Endothelial cell of umbilical vein (primary cell): ENCODE measurements around the gene LMX1A. TPM values are rescaled to one million over a fixed set of nuclear protein-coding genes. Genes with fewer than 3 reads are reported as not detected.

Experiments used
- BruUV-seq: library from RNA; stranded (reverse); fragments of 400-500 nt; replicated peaks from 2 replicates; lab custom pipeline; 2021; lab: Mats Ljungman, UMichigan
- CTCF ChIA-PET: fragments of 300-600, 350-600 bp; sonication (Branson Sonifier 250); formaldehyde crosslinking; loops from one replicate; lab custom pipeline; 2021; ENCODE audit warnings: antibody characterized with exemption, inconsistent platforms; lab: Charles Lee
- POLR2A ChIA-PET: fragments of 300-600, 350-600 bp; sonication (Branson Sonifier 250); formaldehyde crosslinking; loops from one replicate; lab custom pipeline; 2021; ENCODE audit warnings: antibody characterized with exemption, inconsistent platforms; lab: Charles Lee
- DNase-seq: peaks from one replicate; pipeline ENCODE4 v3.0.0-alpha.2; 2011; ENCODE audit warnings: low read depth, low spot score
- FAIRE-seq: peaks from 2 replicates; lab custom pipeline; 2011; peaks lifted over from hg19 to GRCh38; lab: Jason Lieb, UNC
- H2AFZ ChIP-seq: 2 replicates; pipeline ENCODE4 v1.6.0; 2012; ENCODE audit warnings: low read depth, low read length, control low read depth, inconsistent platforms
- H3K27ac ChIP-seq: 2 replicates; pipeline ENCODE4 v1.5.1; 2011; ENCODE audit warnings: low read depth, mild to moderate bottlenecking, control low read depth, low read length, moderate library complexity; ENCODE audit not compliant: insufficient read depth
- H3K27me3 ChIP-seq, 2 experiments: 2 replicates each; pipeline versions ENCODE4 v1.6.0 to v1.6.1; 2011; ENCODE audit warnings: low read length in 2 of 2, mixed read lengths in 1 of 2; ENCODE audit not compliant: control insufficient read depth in 2 of 2, insufficient read depth in 2 of 2
- H3K36me3 ChIP-seq, 2 experiments: 2 replicates in 1 of 2; 3 replicates in 1 of 2; pipeline ENCODE4 v1.5.1; 2011; ENCODE audit warnings: low read length in 2 of 2, mild to moderate bottlenecking in 1 of 2, moderate library complexity in 1 of 2; ENCODE audit not compliant: control insufficient read depth in 2 of 2, insufficient read depth in 2 of 2; ENCODE audit errors: extremely low read depth in 1 of 2
- H3K4me1 ChIP-seq: 3 replicates; pipeline ENCODE4 v1.5.1; 2011; ENCODE audit warnings: mild to moderate bottlenecking, low read length; ENCODE audit not compliant: control insufficient read depth, insufficient read depth; ENCODE audit errors: extremely low read depth
- H3K4me2 ChIP-seq: 2 replicates; pipeline ENCODE4 v1.6.1; 2011; ENCODE audit warnings: low read length, control low read depth, mixed read lengths; ENCODE audit not compliant: insufficient read depth
- H3K4me3 ChIP-seq, 3 experiments: fragments of 200-600 bp in 1 of 3; sonication (generic), shearing (Covaris generic) in 1 of 3; replicated peaks in 1 of 3; 2 replicates each; pipeline ENCODE4 v1.5.1; 2011 to 2016; ENCODE audit warnings: control low read depth in 3 of 3, low read length in 3 of 3, mild to moderate bottlenecking in 2 of 3, inconsistent platforms in 1 of 3, low read depth in 1 of 3, moderate library complexity in 1 of 3; ENCODE audit not compliant: insufficient read depth in 1 of 3
- H3K79me2 ChIP-seq: 2 replicates; pipeline ENCODE4 v1.6.0; 2012; ENCODE audit warnings: low read length, inconsistent platforms; ENCODE audit not compliant: control insufficient read depth, insufficient read depth
- H3K9ac ChIP-seq: replicated peaks from 2 replicates; pipeline ENCODE3; 2011; ENCODE audit warnings: low read length, control low read depth; ENCODE audit not compliant: insufficient read depth; ENCODE audit errors: extremely low read depth
- H3K9me1 ChIP-seq: replicated peaks from 3 replicates; pipeline ENCODE4 v1.6.0; 2011; ENCODE audit warnings: mild to moderate bottlenecking, low read length; ENCODE audit not compliant: control insufficient read depth, insufficient read depth; ENCODE audit errors: extremely low read depth
- H3K9me3 ChIP-seq: replicated peaks from 2 replicates; pipeline ENCODE4 v1.5.1; 2012; ENCODE audit warnings: low read length, inconsistent platforms; ENCODE audit not compliant: control insufficient read depth, insufficient read depth
- H4K20me1 ChIP-seq: replicated peaks from 2 replicates; pipeline ENCODE3; 2011; ENCODE audit warnings: mild to moderate bottlenecking, low read length; ENCODE audit not compliant: control insufficient read depth, insufficient read depth; ENCODE audit errors: extremely low read depth
- CTCF ChIP-seq, 2 donors: IDR thresholded peaks; 1 replicate in 1 of 2; 2 replicates in 1 of 2; pipeline ENCODE4 v1.5.1; 2011; ENCODE audit warnings: low read length in 2 of 2, mild to moderate bottlenecking in 2 of 2, moderate library complexity in 2 of 2, control low read depth in 1 of 2, inconsistent platforms in 1 of 2, low read depth in 1 of 2; ENCODE audit not compliant: insufficient read depth in 1 of 2; ENCODE audit errors: extremely low read depth in 1 of 2
- EZH2 ChIP-seq: IDR thresholded peaks from 2 replicates; pipeline ENCODE4 v1.6.1; 2012; ENCODE audit warnings: borderline replicate concordance, low read depth, mild to moderate bottlenecking, moderate library complexity, low read length, inconsistent platforms; ENCODE audit not compliant: severe bottlenecking
- FOS ChIP-seq: IDR thresholded peaks from 2 replicates; pipeline ENCODE4 v1.6.1; 2011; ENCODE audit warnings: mild to moderate bottlenecking, low read length, moderate library complexity, borderline replicate concordance; ENCODE audit not compliant: insufficient read depth
- GATA2 ChIP-seq: IDR thresholded peaks from 2 replicates; pipeline ENCODE4 v1.7.0; 2011; ENCODE audit warnings: low read depth, mild to moderate bottlenecking, moderate library complexity, mixed read lengths, low read length; ENCODE audit not compliant: insufficient read length, insufficient read depth
- JUN ChIP-seq: IDR thresholded peaks from 2 replicates; pipeline ENCODE4 v1.6.1; 2011; ENCODE audit warnings: borderline replicate concordance, low read depth; ENCODE audit not compliant: insufficient read length, insufficient read depth
- MYC ChIP-seq: IDR thresholded peaks from one replicate; pipeline ENCODE4 v1.6.1; 2011; ENCODE audit warnings: mild to moderate bottlenecking, low read depth, low read length
- POLR2A ChIP-seq: IDR thresholded peaks from 2 replicates; pipeline ENCODE4 v1.6.1; 2012; ENCODE audit warnings: low read depth, mild to moderate bottlenecking, control low read depth, low read length
- POLR2AphosphoS5 ChIP-seq: IDR thresholded peaks from 2 replicates; pipeline ENCODE4 v1.6.1; 2012; ENCODE audit warnings: low read depth, mild to moderate bottlenecking, control low read depth, low read length, moderate library complexity; ENCODE audit not compliant: insufficient read depth
- dilution Hi-C: fragments of 300-500 bp; cut with MboI; formaldehyde crosslinking; loops from one replicate; pipeline ENCODE4 v1.15.0; 2019; ENCODE audit warnings: low sequenced_read_pairs; ENCODE audit not compliant: extremely low pct_ligation_motif_present
- intact Hi-C: fragments of 100-400 bp; cut with micrococcal nuclease; formaldehyde crosslinking; loops from one replicate; pipeline ENCODE4 v1.10.0; 2022
- polyA plus RNA-seq, 4 experiments: library from polyadenylated mRNA; depleted of rRNA in 3 of 4; stranded (reverse) in 3 of 4; unstranded in 1 of 4; fragments of >200 nt; gene quantifications; 2 replicates each; pipeline versions ENCODE4 v1.2.1 to v1.2.3, GENCODE V29; 2011 to 2012; ENCODE audit warnings: missing spikeins in 1 of 4
- total RNA-seq: library from RNA; stranded (reverse); gene quantifications from 2 replicates; pipeline ENCODE4 v1.2.3, GENCODE V29; 2021
- TF ChIP-seq, protein P1 (sequence below): IDR thresholded peaks from 2 replicates; pipeline ENCODE4 v1.6.1; 2011; ENCODE audit not compliant: insufficient read depth, insufficient read length

Gene LMX1A
- total and polyA plus RNA-seq, 2 donors (not counting 3 experiments of a cell fraction or from before 2014, with no cell fraction given): not detected

DNA sequence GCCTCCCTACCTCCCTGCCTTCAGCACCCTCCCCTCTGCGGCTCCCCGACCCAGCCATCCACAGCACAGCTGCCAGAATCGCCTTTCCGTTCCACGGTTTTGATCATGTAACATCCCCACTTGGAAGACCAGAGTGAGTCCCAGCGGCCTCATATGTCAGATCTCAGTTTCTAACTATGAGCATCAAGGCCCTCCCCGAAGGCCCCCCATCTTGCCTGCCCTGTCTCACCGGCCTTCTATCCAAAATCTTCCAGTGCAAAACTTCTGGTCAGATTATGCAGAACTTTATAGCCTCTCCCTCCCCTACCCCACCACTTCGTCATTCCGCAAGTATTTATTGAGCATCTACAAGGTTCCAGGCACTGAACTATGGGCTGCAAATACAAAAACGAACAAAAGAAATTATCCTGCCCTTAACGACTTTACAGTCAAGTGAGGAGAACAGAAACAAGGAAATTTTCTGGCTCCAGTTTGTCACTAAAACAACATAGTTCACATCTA lies 20.3 kb upstream of the LMX1A start:
- H4K20me1 ChIP-seq: no peaks in the 10 kb centered on the region
- no peak overlapping the region for H3K9ac ChIP-seq
- H3K4me3 ChIP-seq: peak overlapping the region in 2 of 3 experiments; percentile 24 to 60
- TF ChIP-seq CTCF (IDR thresholded peaks at IDR 0.05; ENCODE audit: extremely low read depth in 1 of 2, insufficient read depth in 1 of 2, low read depth in 1 of 2, low read length in 2 of 2) (no peak), FOS (no peak), POLR2AphosphoS5 (no peak), MYC (no peak), JUN (no peak), EZH2 (no peak), POLR2A (no peak), GATA2 (no peak)
- TF ChIP-seq, protein P1, sequence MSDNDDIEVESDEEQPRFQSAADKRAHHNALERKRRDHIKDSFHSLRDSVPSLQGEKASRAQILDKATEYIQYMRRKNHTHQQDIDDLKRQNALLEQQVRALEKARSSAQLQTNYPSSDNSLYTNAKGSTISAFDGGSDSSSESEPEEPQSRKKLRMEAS: no peak
- H3K27ac ChIP-seq: no peak overlapping the region
- no peaks in the 10 kb centered on the region for H3K9me3 ChIP-seq
- peak overlapping the region; percentile 60 for H3K4me2 ChIP-seq
- H3K9me1 ChIP-seq: no peaks in the 10 kb centered on the region
- no peaks in the 10 kb centered on the region for H3K36me3 ChIP-seq
- H3K4me1 ChIP-seq: peaks cover 9% of the 10 kb centered on the region
- dilution Hi-C loops (no loop called here), intact Hi-C loops (no loop called here)
- ChIA-PET CTCF (interaction anchor here (1.2 to 4.0 kb wide), 7 partner anchors 10 to 221 kb away, joined by 3 to 61 read pairs (median 6); no protein-coding TSS in a partner anchor), POLR2A (no interaction called here)
- no peak for FAIRE-seq
- no peaks in the 10 kb centered on the region for H3K79me2 ChIP-seq
- H2AFZ ChIP-seq: peak overlapping the region; percentile 94
- DNase-seq: no peak
- H3K27me3 ChIP-seq: peaks cover 0 to 5% of the 10 kb centered on the region in 2 experiments
- no TSS peak for BruUV-seq
